Measurements from ENCODE around the gene ALG14. TPM values are rescaled to one million over a fixed set of nuclear protein-coding genes. Genes with fewer than 3 reads are reported as not detected.

ALG14 gene
- total RNA-seq, 2 experiments from 2014 or later: 0.08 to 0.52 TPM

DNA sequence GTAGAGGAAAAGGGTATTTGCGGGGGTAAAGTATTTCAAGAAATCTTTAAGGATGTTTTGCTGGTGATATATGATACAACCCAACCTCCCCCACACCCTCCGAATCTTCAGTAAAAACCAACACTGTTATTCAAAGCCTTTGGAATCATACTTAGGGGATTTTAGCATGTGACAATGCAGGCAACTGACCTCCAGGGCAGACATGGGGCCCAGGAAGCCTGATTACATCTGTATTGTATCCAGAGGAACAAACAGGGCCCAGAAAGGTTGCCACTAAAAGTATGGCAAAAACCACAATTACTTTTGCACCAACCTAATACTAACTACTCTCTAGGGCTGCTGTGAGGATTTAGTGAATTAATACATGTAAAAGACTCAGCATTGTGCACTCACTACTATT is 102.0 kb downstream of the ALG14 start:
- TF ChIP-seq, protein P1, sequence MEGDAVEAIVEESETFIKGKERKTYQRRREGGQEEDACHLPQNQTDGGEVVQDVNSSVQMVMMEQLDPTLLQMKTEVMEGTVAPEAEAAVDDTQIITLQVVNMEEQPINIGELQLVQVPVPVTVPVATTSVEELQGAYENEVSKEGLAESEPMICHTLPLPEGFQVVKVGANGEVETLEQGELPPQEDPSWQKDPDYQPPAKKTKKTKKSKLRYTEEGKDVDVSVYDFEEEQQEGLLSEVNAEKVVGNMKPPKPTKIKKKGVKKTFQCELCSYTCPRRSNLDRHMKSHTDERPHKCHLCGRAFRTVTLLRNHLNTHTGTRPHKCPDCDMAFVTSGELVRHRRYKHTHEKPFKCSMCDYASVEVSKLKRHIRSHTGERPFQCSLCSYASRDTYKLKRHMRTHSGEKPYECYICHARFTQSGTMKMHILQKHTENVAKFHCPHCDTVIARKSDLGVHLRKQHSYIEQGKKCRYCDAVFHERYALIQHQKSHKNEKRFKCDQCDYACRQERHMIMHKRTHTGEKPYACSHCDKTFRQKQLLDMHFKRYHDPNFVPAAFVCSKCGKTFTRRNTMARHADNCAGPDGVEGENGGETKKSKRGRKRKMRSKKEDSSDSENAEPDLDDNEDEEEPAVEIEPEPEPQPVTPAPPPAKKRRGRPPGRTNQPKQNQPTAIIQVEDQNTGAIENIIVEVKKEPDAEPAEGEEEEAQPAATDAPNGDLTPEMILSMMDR (IDR thresholded peaks at IDR 0.05): no peak
- ATAC-seq (ENCODE audit: poor library complexity) (no peak), DNase-seq (no peak)
- intact Hi-C loops (cut with DNase I, micrococcal nuclease): no loop called here
- no peak overlapping the region for H3K27ac ChIP-seq (ENCODE audit: low read depth in 1 of 2, low read length in 2 of 2)
- Mint-ChIP-seq H3K4me3 (no peak overlapping the region), H3K36me3 (ENCODE audit: low read depth) (no peaks in the 10 kb centered on the region), H3K27me3 (no peaks in the 10 kb centered on the region), H3K4me1 (ENCODE audit: low read depth) (no peaks in the 10 kb centered on the region), H3K9me3 (no peaks in the 10 kb centered on the region), H3K27ac (no peak overlapping the region)
- ChIA-PET CTCF (no interaction called here), POLR2A (no interaction called here)
- no peak overlapping the region for H3K4me3 ChIP-seq (ENCODE audit: low read length)
- no peaks in the 10 kb centered on the region for H3K27me3 ChIP-seq (ENCODE audit: control insufficient read depth in 1 of 2, insufficient read depth in 2 of 2, low read length in 2 of 2)
- H3K36me3 ChIP-seq (ENCODE audit: insufficient read depth, low read length): no peaks in the 10 kb centered on the region
- no peaks in the 10 kb centered on the region for H3K9me3 ChIP-seq (ENCODE audit: control insufficient read depth in 1 of 2, insufficient read depth in 1 of 2, low read length in 2 of 2)
- H3K4me1 ChIP-seq (ENCODE audit: insufficient read depth, low read length): no peaks in the 10 kb centered on the region

DNA sequence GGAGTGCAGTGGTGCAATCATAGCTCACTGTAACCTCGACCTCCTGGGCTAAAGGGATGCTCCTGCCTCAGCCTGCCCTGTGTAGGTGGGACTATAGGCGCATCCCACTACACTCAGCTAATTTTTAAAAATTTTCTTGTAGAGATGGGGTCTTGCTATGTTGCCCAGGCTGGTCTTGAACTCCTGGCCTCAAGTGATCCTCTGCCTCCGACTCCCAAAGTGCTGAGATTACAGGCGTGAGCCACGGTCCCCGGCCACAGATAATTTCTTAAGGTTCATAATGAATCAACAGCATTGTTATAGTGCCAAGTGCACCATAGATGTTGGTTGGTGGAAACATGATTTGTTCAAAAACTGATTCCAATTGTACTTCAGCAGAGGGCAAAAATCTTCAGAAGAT is 103.6 kb downstream of the ALG14 start:
- Histone ChIP-seq H3K27me3 (ENCODE audit: control insufficient read depth in 1 of 2, insufficient read depth in 2 of 2, low read length in 2 of 2) (no peaks in the 10 kb centered on the region), H3K4me1 (ENCODE audit: insufficient read depth, low read length) (no peaks in the 10 kb centered on the region), H3K36me3 (ENCODE audit: insufficient read depth, low read length) (no peaks in the 10 kb centered on the region), H3K9me3 (ENCODE audit: control insufficient read depth in 1 of 2, insufficient read depth in 1 of 2, low read length in 2 of 2) (no peaks in the 10 kb centered on the region), H3K4me3 (ENCODE audit: low read length) (no peak overlapping the region), H3K27ac (ENCODE audit: low read depth in 1 of 2, low read length in 2 of 2) (no peak overlapping the region)
- Mint-ChIP-seq H3K36me3 (ENCODE audit: low read depth) (no peaks in the 10 kb centered on the region), H3K4me1 (ENCODE audit: low read depth) (no peaks in the 10 kb centered on the region), H3K4me3 (no peak overlapping the region), H3K27me3 (no peaks in the 10 kb centered on the region), H3K27ac (no peak overlapping the region), H3K9me3 (no peaks in the 10 kb centered on the region)
- CTCF ChIA-PET: no interaction called here
- ATAC-seq (ENCODE audit: poor library complexity): no peak
- TF ChIP-seq, protein P1 (IDR thresholded peaks at IDR 0.05): no peak
- no peak for DNase-seq
- intact Hi-C loops (cut with DNase I, micrococcal nuclease): no loop called here
- POLR2A ChIA-PET: no interaction called here

DNA sequence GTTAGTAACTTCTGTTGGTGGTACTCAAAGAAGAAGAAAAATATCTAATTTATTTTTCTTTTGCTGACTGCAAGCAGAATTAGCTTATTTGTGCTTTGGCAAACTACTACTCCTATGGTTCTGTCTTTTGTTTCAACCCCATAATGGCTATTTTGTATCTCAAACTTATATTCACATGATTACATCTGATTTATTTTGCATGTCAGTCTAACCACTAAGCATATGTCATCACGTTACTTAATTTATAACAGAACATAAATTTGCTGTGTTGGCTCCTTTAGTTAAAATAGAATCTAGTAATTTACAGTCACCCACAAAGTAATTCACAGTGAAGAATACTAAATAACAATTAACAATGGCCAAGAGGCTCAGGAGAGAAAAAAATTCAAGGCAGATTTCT is 106.7 kb downstream of the ALG14 start:
- intact Hi-C loops (cut with DNase I, micrococcal nuclease): no loop called here
- POLR2A ChIA-PET: no interaction called here
- CTCF ChIA-PET: no interaction called here

More for the DNA sequence above, 106.7 kb downstream of the ALG14 start:
- Histone ChIP-seq H3K27me3 (ENCODE audit: control insufficient read depth in 1 of 2, insufficient read depth in 2 of 2, low read length in 2 of 2) (no peaks in the 10 kb centered on the region), H3K4me3 (ENCODE audit: low read length) (no peak overlapping the region), H3K36me3 (ENCODE audit: insufficient read depth, low read length) (no peaks in the 10 kb centered on the region), H3K9me3 (ENCODE audit: control insufficient read depth in 1 of 2, insufficient read depth in 1 of 2, low read length in 2 of 2) (no peaks in the 10 kb centered on the region), H3K4me1 (ENCODE audit: insufficient read depth, low read length) (peaks cover 6% of the 10 kb centered on the region), H3K27ac (ENCODE audit: low read depth in 1 of 2, low read length in 2 of 2) (no peak overlapping the region)
- peaks cover 3% of the 10 kb centered on the region for H3K36me3 Mint-ChIP-seq (ENCODE audit: low read depth)
- no peak overlapping the region for H3K4me3 Mint-ChIP-seq
- no peaks in the 10 kb centered on the region for H3K9me3 Mint-ChIP-seq
- peaks cover 18% of the 10 kb centered on the region for H3K4me1 Mint-ChIP-seq (ENCODE audit: low read depth)
- DNase-seq (no peak), ATAC-seq (ENCODE audit: poor library complexity) (no peak)
- TF ChIP-seq, protein P1 (IDR thresholded peaks at IDR 0.05): no peak
- no peaks in the 10 kb centered on the region for H3K27me3 Mint-ChIP-seq
- no peak overlapping the region for H3K27ac Mint-ChIP-seq
